Glomerular visceral epithelial cell (primary cell): ENCODE data around the gene IMMP1L.

Experiments
- DNase-seq: peaks from one replicate; pipeline ENCODE4 v3.0.0-alpha.2; 2016; ENCODE audit errors: extremely low spot score

IMMP1L gene

DNA sequence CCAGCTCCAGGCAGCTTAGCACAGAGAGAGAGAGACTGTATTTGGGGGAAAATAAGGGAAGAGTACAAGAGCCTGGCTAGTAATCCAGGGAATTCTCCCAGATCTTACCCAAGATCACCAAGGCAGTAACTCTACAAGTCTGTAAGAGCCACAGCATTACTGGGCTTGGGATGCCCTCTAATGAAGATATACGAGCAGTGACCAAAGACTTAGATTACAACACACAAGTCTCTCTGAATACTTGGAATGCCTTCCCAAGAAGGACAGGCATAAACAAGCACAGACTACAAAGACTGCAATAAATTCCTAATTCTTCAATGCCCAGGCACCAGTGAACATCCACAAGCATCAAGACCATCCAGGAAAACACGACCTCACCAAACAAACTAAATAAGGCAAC is 122.0 kb downstream of the IMMP1L start:
- no peak for DNase-seq

DNA sequence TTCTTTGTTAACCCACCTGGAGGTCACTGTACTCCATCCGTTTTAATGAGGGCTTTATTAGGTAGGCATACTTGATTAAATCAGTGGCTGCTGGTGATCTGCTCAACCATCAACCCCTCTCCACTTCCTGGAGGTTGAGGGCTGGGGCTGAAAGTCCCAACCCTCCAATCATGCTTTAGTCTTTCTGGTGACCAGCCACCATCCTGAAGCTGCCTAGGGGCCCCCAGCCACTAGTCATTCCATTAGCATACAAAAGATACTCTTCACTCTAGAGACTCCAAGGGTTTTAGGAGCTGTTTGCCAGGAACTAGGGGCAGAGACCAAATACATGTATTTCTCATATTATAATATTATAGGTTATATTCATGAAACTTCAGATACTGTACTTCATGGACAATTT is 126.3 kb downstream of the IMMP1L start:
- DNase-seq = no peak
